Transverse colon (tissue), 4 donors: ENCODE data around the gene PRCP. TPM values are rescaled to one million over a fixed set of nuclear protein-coding genes. Genes with fewer than 3 reads are reported as not detected.
"Not testable (repeated sequence)": the region's sequence is repeated elsewhere in the genome, so short reads cannot be mapped to it uniquely, and the experiment has no call there.

Experiments used
- DNase-seq: peaks from one replicate; pipeline ENCODE4 v3.0.0-alpha.2; 2019
- H3K27ac ChIP-seq, 4 donors: fragments of 200-600 bp; sonication (generic); 2 replicates each; pipeline ENCODE4 v1.5.1; 2016 to 2018; ENCODE audit warnings: inconsistent platforms in 4 of 4
- H3K27me3 ChIP-seq: fragments of 200-600 bp; sonication (generic); 2 replicates; pipeline ENCODE4 v1.5.1; 2017; ENCODE audit warnings: inconsistent platforms
- H3K36me3 ChIP-seq, 4 donors: fragments of 200-600 bp; sonication (generic); 2 replicates each; pipeline ENCODE4 v1.5.1; 2017 to 2019; ENCODE audit warnings: inconsistent platforms in 4 of 4
- H3K4me1 ChIP-seq, 4 donors: fragments of 200-600 bp; sonication (generic); 2 replicates each; pipeline ENCODE4 v1.5.1; 2017 to 2020; ENCODE audit warnings: inconsistent platforms in 4 of 4
- H3K4me3 ChIP-seq, 4 donors: fragments of 200-600 bp; sonication (generic); 1 replicate in 1 of 4; 2 replicates in 3 of 4; pipeline versions ENCODE4 v1.5.1 to v1.6.1; 2017 to 2019; ENCODE audit warnings: inconsistent platforms in 4 of 4
- H3K9me3 ChIP-seq, 2 donors: fragments of 200-600 bp; sonication (generic); 2 replicates each; pipeline ENCODE4 v1.5.1; 2017 to 2019; ENCODE audit warnings: inconsistent platforms in 2 of 2
- EP300 ChIP-seq: sonication (generic); formaldehyde crosslinking; IDR thresholded peaks from one replicate; pipeline ENCODE4 v1.6.1; 2017; ENCODE audit warnings: antibody characterized with exemption, low read depth
- POLR2A ChIP-seq: fragments of 450-650 bp; IDR thresholded peaks from one replicate; pipeline ENCODE4 v1.6.1; 2016; ENCODE audit warnings: antibody characterized with exemption, mild to moderate bottlenecking, moderate library complexity
- POLR2AphosphoS5 ChIP-seq, 3 donors: sonication (generic); formaldehyde crosslinking; IDR thresholded peaks; one replicate each; pipeline ENCODE4 v1.6.1; 2016; ENCODE audit warnings: antibody characterized with exemption in 3 of 3
- WGBS, 2 donors: methylation state at CpG; one replicate each; pipeline ENCODE4 v1.1.5; 2018; ENCODE audit warnings: low coverage in 1 of 2; 5-methylcytosine and 5-hydroxymethylcytosine counted together
- in situ Hi-C, 4 donors: fragments of 200-750 bp; cut with MboI; loops; one replicate each; pipeline versions ENCODE4 v1.15.0 to v1.15.1; 2017; ENCODE audit warnings: low sequenced_read_pairs in 3 of 4, low pct_ligation_motif_present in 1 of 4, low pct_unique_long_range_greater_than_20kb in 1 of 4
- intact Hi-C: fragments of 100-400 bp; cut with DNase I; formaldehyde crosslinking; loops from one replicate; pipeline ENCODE4 v1.15.1; 2023; ENCODE audit warnings: low total_unique reads
- total RNA-seq, 4 donors: library from RNA; depleted of rRNA; stranded (reverse); fragments of >200 nt; gene quantifications; one replicate each; pipeline ENCODE4 v1.1.0, GENCODE V29; 2016
- TF ChIP-seq, protein P1 (sequence below), 5 experiments: fragments of 200-600 bp in 3 of 5; fragments of 450-650 bp in 2 of 5; sonication (generic) in 3 of 5; IDR thresholded peaks; 1 replicate in 2 of 5; 2 replicates in 3 of 5; pipeline ENCODE4 v1.5.1; 2016 to 2017; ENCODE audit warnings: antibody characterized with exemption in 5 of 5, inconsistent platforms in 3 of 5, mild to moderate bottlenecking in 2 of 5, moderate library complexity in 1 of 5

PRCP gene
- 10 to 100 TPM; 20.9 to 34.8 (median 29.9) TPM for total RNA-seq

DNA sequence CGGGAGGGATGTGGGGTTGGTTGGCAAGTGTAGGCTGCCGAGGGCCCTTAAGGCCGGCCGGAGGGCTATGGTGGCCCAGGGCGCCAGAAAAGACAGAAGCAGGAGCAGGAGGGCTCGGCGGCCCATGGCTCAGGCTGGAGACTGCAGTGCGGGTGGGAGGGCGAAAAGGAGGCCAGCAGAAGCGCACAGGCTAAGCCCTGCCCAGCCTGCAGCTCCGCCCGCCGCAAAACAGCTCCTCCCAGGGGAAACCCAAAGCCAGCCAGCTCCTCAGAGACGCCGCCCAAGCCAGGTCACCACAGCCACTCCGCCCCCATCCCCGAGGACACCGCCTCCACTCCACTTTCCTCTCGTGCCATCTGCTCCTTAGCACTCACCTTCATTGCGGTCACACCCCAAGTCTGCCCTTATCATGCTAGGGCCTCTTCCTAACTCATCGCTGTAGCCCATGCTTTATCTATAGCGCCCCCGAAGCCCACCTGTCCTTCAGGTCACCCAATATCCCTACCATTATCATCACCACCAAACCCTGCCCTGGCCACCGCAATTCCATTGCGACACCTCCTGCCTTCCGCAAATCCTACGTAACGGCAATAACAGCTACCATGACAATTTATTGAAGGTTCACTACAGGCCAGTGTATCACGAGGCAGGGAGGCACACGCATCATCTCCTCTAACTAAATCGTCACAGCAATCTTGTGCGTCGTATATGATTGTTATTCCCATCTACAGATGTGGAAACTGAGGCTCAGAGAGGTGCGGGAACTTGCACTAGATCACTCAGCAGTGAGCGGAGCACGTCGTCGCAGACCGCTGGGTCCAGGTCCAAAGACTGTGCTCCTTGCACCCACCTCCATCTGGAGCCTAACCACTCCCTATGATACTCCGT, at the start of gene PRCP:
TSS of gene PRCP (minus strand) at position 154 of the 888 bp plus-strand sequence. CDS start at position 126, 28 bp downstream.
- intact Hi-C loops: loop anchor here (10.0 kb wide), 2 partner anchors 254 to 344 kb away; partner anchors contain the start of gene PCF11
- in situ Hi-C loops: loop anchor here (5.0 to 25.0 kb wide), 8 partner anchors 164 to 384 kb away; partner anchors contain the start of genes ANKRD42 (in 2 of the 4), CCDC90B (in 1 of the 4) and PCF11 (in 1 of the 4)

DNA sequence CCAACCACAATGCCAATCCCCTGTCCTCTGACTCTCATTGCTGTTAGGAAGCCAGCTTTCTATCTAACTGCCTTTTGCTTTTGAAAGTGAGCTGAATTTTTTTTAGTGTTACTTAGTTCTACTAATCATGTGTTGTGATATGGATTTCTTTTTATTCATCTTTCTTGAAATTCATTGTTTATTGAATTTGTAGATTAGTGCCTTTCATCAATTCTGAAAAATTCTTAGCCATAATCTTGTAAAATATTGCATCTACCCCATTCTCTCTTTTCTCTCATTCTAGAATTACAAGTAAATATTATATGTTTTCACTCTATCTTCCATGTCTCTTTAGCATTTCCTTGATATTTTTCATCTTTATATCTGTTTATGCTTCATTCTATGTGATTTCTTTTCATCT, 49.1 kb upstream of the PRCP start:
- Histone ChIP-seq H3K27ac (no peak overlapping the region), H3K9me3 (no peaks in the 10 kb centered on the region), H3K4me3 (no peak overlapping the region), H3K36me3 (no peaks in the 10 kb centered on the region), H3K4me1 (no peaks in the 10 kb centered on the region), H3K27me3 (no peaks in the 10 kb centered on the region)
- DNase-seq: no peak
- in situ Hi-C loops: no loop called here
- intact Hi-C loops: no loop called here
- TF ChIP-seq POLR2AphosphoS5 (IDR thresholded peaks at IDR 0.05): no peak
- TF ChIP-seq POLR2A: no peak
- no peak for TF ChIP-seq EP300

More for the DNA sequence above, at the start of gene PRCP:
- Histone ChIP-seq H3K4me3 (peak within 1 kb of the TSS; percentile 4 to 72 (median 66)), H3K9me3 (no peaks in the 10 kb centered on the region), H3K27me3 (no peaks in the 10 kb centered on the region), H3K27ac (peak within 1 kb of the TSS; percentile 94 to 96 (median 96)), H3K36me3 (no peaks in the 10 kb centered on the region), H3K4me1 (peaks cover 7 to 39% (median 24%) of the 10 kb centered on the region in 4 donors)
- TF ChIP-seq, protein P1, sequence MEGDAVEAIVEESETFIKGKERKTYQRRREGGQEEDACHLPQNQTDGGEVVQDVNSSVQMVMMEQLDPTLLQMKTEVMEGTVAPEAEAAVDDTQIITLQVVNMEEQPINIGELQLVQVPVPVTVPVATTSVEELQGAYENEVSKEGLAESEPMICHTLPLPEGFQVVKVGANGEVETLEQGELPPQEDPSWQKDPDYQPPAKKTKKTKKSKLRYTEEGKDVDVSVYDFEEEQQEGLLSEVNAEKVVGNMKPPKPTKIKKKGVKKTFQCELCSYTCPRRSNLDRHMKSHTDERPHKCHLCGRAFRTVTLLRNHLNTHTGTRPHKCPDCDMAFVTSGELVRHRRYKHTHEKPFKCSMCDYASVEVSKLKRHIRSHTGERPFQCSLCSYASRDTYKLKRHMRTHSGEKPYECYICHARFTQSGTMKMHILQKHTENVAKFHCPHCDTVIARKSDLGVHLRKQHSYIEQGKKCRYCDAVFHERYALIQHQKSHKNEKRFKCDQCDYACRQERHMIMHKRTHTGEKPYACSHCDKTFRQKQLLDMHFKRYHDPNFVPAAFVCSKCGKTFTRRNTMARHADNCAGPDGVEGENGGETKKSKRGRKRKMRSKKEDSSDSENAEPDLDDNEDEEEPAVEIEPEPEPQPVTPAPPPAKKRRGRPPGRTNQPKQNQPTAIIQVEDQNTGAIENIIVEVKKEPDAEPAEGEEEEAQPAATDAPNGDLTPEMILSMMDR (IDR thresholded peaks at IDR 0.05): no peak
- TF ChIP-seq POLR2A (peak; percentile 85), EP300 (no peak), POLR2AphosphoS5 (IDR thresholded peaks at IDR 0.05) (peak; percentile 75 to 89 (median 83))
- WGBS, 2 donors: 1% methylated on average over 40 of the region's 40 CpGs; no CpG with 5 or more reads in 1 of the 2 donors
- peak; percentile 97 for DNase-seq

DNA sequence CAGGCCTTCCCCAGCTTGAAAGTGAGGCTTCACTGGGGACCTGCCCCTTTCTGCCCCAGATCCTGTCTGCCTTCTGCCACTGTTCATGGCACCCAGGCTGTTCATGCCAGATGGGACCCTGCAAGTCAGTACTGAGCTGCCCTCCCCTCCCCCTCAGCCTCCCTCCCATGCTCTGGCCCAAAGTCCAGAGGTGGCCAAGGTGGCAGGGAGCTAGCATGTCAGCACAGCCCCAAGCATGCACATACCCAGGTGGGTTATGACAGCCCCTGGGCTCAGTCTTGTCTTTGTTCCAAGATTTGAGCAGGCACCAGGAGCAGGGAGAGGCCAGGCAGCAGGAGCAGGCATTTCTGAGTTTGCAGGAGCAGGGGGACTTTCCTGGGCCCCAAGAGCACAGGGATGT, 45.5 kb upstream of the PRCP start:
- TF ChIP-seq, protein P1 (IDR thresholded peaks at IDR 0.05): no peak
- TF ChIP-seq EP300: no peak
- no peak for TF ChIP-seq POLR2A
- TF ChIP-seq POLR2AphosphoS5 (IDR thresholded peaks at IDR 0.05): no peak
- Histone ChIP-seq H3K27ac (no peak overlapping the region), H3K36me3 (no peaks in the 10 kb centered on the region), H3K4me3 (no peak overlapping the region), H3K4me1 (no peaks in the 10 kb centered on the region), H3K27me3 (no peaks in the 10 kb centered on the region), H3K9me3 (no peaks in the 10 kb centered on the region)
- DNase-seq: no peak
- in situ Hi-C loops: no loop called here
- intact Hi-C loops: no loop called here

DNA sequence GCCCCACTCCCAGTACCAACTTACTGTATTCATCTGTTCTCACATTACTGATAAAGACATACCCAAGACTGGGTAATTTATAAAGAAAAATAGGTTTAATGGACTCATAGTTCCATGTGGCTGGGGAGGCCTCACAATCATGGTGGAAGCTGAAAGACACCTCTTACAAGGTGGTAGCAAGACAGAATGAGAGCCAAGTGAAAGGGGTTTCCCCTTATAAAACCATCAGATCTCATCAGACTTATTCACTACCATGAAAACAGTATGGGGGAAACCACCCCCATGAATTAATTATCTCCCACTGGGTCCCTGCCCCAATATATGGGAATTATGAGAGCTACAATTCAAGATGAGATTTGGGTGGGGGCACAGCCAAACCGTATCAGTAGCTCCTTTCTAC, 44.8 kb upstream of the PRCP start:
- H3K27me3 ChIP-seq, H3K4me1 ChIP-seq, H3K9me3 ChIP-seq: not testable (repeated sequence)

DNA sequence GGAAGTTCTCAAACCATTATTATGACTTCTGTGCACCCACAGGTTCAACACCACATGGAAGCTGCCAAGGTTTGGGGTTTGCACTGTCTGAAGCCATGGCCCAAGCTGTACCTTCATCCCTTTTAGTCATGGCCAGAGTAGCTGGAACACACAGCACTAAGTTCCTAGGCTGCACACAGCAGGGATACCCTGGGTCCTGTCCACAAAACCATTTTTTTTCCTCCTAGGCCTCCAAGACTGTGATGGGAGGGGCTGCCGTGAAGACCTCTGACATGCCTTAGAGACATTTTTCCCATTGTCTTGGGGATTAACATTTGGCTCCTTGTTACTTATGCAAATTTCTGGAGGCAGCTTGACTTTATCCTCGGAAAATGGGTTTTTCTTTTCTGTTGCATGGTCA, 44.0 kb upstream of the PRCP start:
- Histone ChIP-seq H3K4me3 (no peak overlapping the region), H3K36me3 (no peaks in the 10 kb centered on the region), H3K27me3 (no peaks in the 10 kb centered on the region), H3K4me1 (no peaks in the 10 kb centered on the region), H3K27ac (no peak overlapping the region), H3K9me3 (no peaks in the 10 kb centered on the region)
- TF ChIP-seq, protein P1 (IDR thresholded peaks at IDR 0.05): no peak
- TF ChIP-seq POLR2A (no peak), POLR2AphosphoS5 (IDR thresholded peaks at IDR 0.05) (no peak), EP300 (no peak)
- DNase-seq: no peak
- WGBS, 2 donors: 78 to 94% methylated on average over 2 of the region's 2 CpGs
- in situ Hi-C loops: no loop called here
- intact Hi-C loops: no loop called here

More for the DNA sequence above, 44.8 kb upstream of the PRCP start:
- intact Hi-C loops, H3K36me3 ChIP-seq, in situ Hi-C loops, H3K27ac ChIP-seq, DNase-seq, H3K4me3 ChIP-seq: not testable (repeated sequence)
- WGBS, 2 donors: 79 to 100% methylated on average over 1 of the region's 1 CpG

DNA sequence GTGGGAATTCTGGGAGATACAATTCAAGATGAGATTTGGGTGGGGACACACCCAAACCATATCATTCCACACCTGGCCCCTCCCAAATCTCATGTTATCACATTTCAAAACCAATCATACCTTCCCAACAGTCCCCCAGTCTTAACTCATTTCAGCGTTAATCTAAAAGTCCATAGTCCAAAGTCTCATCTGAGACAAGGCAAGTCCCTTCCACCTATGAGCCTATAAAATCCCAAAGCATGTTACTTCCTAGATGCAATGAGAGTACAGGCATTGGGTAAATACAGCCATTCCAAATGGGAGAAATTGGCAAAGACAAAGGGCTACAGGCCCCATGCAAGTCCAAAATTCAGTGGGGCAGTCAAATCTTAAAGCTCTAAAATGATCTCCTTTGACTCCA, 43.2 kb upstream of the PRCP start:
- H3K4me3 ChIP-seq, H3K36me3 ChIP-seq, in situ Hi-C loops, H3K27ac ChIP-seq, DNase-seq, H3K9me3 ChIP-seq, H3K4me1 ChIP-seq, intact Hi-C loops, H3K27me3 ChIP-seq: not testable (repeated sequence)
- 58 to 63% methylated on average over 1 of the region's 1 CpG for WGBS, 2 donors
